CD4-positive, alpha-beta T cell treated with Interleukin-15 for 1 hour (primary cell): Measurements from ENCODE around the gene MAPK10.
A peak's percentile ranks its signal among the peaks of the same experiment; 100 is the strongest.

Experiments used
- DNase-seq: peaks from one replicate; pipeline ENCODE4 v3.0.0-alpha.2; 2020

MAPK10 gene

DNA sequence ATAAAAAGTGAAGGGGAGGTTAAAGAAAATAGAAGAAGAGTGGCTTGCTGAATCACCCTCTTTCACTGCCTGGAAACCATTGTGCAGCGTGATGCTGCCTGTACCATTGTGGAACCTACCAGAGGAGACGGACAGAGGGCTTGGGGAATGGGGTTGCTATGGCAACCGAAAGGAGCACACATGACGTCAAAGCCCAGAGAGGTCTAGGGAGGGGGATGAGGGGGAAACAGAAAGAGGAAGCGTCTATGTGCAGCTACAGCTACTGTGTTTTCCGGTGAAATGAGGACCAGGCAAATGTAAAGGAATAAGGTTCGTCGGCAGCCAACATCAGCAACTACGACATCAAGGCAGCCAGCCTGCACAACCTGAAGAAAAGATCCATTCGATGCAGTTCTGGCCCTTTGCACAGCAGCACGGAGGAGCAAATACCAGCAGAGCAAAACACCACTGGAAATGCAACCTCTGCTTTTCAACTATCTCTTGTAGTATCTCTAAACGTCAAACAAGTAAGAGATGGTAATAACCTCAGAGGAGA, at the start of gene MAPK10:
MAPK10 (minus strand) TSS at position 110 of the 535 bp plus-strand sequence.
- DNase-seq, result peak; percentile 91

DNA sequence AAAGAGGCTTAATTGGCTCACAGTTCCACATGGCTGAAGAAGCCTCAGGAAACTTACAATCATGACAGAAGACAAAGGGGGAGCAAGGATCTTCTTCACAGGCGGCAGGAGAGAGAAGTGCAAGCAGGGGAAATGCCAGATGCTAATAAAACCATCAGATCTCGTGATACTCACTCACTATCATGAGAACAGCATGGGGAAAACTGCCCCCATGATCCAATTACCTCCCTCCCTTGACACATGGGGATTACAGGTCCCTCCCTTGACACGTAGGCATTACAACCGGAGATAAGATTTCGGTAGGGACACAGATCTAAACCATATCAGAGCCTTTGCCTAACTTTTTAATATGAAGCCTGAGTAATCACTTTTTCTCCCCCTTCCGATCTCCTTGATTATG, 43.7 kb upstream of the MAPK10 start:
- DNase-seq, result no peak

DNA sequence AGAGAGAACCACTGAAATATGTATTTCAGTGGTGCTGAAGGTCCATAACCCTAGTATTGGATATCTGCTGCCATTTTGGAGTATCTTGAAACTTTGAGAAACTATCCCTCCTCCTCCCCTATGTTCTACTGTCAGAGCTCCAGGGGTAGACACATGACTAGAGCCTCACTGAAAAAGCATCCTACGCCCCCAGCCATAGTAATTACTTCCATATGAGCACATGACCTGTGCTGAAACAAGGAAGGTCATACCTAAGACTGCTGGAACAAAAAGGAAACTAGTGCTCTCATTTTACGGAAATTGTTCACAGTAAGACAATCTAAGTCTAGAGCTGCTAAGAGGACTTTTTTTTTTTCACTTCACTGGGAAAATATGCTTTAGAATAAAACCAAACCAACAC, 42.0 kb upstream of the MAPK10 start:
- DNase-seq, result no peak

DNA sequence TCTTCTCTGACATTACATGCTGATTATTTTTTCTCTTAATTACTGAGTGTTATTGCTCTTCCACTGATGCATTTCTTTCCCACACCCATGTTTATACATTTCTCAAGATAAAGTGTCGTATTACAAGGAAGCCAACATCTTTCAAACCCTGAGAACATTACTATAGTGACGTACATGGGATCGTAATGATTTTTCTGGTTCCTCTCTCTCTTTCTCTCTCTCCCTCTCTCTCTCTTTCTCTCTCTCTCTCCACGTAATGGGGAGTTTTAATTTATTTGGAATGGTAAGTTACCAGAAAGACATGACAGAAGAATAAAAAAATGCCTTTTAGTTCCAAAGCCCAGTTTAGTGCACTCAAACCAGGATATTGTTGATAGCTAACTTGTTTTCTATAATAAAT, 40.4 kb upstream of the MAPK10 start:
- DNase-seq, result no peak

DNA sequence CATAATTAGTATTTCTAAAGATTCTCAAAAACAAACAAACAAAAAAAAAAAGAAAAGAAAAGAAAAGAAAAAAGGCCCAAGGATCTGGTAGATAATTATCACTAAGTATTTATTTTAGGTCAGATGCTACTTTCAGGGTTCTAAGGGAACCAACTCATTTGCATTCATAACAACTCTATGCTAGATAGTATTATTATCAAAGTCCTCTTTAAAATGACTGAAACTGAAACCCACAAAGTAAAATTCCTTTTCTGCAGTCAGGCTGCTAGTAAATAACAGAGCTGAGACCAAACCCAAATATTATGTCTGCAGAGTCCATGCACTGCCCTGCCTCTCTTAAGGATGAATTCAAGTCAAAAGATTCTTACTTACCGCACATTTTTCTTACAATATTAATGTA, 38.3 kb upstream of the MAPK10 start:
- no peak for DNase-seq

DNA sequence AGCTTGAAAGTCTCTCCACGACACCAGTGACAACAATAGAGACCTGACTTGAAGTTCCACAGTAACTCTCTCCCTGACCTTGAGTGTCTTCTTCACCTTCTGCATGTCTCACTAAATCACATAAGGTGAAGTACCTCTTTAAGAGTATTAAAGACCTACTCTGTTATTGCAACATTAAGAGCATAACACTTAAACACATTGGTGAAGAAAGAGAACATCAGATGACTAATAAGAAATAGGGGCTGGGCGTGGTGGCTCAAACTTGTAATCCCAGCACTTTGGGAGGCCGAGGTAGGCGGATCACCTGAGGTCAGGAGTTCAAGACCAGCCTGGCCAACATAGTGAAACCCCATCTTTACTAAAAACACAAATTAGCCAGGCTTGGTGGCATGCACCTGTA, 33.9 kb upstream of the MAPK10 start:
- no peak for DNase-seq

DNA sequence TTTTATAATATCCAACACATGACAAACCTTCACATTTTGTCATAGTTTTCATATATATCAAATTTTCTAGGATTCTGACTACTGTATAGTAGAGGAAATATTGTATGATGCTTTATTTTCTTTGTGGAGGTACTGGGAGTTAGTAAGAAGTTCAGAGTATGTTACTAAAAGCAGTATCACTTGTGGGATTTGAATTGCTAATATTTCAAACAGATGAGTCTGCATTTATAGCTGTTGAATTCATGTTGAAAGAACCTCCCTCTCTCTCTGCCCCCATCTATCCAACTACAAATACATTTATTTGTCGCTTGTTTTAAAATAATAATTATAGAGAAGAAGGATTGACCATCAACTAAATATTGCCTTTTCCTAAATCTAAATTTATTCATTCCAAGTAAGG, 29.8 kb upstream of the MAPK10 start:
- DNase-seq, result no peak

DNA sequence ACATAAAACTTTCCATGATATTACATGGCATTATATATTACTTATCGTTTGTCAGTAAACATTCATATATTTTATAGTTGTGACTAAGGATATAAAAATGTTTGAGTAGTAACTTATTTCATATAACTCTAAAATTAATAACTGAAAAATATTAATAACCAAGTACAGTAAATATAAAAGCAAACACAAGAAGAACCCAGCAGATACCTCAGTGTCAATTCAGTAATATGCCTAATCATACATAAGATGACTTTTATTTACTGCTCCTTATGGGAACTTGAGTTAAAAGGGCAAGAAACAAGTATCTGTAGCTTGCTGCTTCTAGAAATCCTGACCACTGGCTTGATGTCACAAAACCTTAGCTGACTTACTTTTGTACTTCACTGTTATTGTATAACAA, 28.4 kb upstream of the MAPK10 start:
- DNase-seq, result no peak

DNA sequence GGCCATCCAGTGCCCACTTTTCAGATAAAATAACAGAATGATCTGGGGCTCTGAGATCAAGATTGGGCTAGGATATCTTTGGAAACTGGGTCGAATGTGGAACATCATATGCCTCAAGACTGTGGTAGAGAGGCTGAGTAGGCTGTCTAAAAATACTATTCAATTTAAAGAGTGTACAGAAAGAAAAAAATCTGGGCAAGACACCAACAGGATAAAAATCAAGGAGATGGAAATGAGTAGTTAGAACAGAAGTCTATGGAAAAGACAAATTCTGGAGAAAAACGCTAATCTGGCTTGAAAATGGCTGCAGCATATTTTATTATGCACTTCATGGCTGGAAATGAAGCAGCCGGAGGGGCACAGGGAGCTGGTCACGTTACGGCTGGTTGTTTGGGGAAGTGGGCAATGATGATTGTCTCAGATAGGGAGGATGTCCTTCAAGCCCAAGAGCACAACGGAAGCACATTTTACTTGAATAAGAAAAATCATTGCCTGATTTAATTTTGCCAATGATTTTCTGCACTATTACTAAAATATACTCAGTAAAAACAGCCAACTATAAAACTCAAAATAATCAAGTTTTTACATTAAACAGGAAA, 27.1 kb upstream of the MAPK10 start:
- DNase-seq, result no peak

DNA sequence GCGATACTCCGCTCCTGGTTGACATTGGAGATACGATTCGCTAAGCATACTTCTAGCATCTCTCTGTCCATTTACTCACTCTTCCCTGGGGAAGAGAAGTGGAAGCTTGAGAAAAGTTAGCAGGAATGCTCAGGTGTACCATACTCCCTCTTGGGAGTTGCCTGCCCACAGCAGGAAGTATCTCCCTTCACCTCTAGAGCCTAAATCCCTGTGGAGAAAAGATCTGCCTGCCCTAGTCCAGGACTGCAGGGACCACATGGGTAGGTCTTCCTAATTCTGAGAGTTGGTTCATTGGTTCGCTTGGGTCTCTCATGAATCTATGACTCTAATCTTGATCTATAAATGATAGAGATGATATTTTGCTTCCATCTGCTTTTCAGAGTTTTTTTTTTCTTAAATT, 26.3 kb upstream of the MAPK10 start:
- no peak for DNase-seq

DNA sequence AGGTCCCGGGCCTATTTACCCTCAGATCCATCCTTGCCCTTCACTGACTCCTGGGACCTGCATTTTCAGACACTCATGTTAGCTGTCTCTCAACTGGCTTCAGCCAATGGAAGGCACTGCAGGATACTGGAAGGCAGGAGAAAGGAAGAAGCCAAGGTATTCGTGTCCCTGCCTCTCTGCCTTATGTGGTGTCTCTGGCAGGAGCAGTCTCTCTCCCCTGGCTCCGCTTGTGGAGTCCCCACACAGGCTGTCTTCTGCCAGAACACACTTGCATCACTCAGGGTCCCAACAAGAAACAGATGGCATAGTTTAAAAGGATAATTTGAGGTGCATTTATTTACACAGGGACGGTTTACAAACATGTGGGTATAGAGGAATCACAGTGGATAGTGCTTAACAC, 21.6 kb upstream of the MAPK10 start:
- DNase-seq, result no peak

DNA sequence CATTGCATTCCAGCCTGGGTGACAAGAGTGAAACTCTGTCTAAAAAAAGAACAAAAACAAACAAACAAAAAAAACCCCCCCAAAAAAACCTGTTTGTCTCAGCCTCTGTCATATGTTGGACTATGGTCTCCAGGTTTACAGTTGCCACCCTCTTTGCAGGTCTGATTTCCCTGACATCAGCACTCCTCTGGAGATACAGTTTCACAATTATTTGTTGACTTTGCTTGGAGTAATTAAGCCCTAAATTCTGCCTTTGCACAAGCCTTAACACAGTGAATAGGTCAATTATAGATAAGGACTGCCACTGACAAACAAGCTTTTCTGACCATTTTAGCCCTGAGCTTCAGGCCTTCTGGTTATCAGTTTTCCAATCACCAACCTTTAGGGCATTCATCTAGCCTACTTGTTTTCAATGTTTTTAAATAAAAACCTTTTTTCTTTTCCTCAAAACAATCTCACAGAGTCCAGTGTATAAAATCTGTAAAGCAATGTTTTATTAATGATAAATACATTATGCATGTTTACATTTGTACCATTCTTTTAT, 20.4 kb upstream of the MAPK10 start:
- no peak for DNase-seq

DNA sequence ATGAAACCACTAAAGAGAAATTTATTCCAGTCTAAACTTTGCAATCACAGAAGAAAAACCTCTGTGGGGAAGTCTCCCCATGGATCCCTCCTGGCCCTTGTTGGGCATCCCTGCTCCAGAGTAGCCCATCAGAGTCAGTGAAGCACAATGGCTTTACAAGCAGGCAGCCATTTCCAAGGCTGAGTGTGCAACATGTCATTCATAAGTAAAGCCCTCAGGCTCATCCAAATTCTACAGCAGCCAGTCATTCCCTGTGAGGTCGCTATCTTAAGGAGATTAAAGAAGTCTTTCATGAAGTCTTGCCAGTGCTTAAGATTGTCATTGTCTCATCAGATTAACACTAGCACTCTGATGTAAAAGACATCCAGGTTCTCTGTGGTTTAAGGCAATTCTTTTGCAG, 17.0 kb upstream of the MAPK10 start:
- no peak for DNase-seq

DNA sequence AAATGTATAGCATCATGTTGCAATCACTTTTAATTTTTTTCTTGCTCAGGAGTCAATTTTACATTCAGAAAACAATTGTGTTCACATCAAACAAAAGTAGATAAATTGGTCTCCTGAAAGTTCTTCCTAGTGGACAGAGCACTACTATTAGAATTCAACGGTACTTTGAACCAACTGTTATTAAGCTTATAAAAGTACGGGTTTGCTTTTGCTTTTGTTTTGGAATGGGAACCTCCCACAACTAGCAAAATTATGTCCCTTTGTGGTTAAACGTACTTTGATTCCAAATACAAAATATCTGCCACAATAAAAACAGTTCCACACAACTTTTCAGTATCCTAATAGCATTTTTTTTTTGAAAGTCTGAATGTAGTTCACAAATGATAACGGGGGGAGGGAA, 8.6 kb upstream of the MAPK10 start:
- DNase-seq, result no peak

DNA sequence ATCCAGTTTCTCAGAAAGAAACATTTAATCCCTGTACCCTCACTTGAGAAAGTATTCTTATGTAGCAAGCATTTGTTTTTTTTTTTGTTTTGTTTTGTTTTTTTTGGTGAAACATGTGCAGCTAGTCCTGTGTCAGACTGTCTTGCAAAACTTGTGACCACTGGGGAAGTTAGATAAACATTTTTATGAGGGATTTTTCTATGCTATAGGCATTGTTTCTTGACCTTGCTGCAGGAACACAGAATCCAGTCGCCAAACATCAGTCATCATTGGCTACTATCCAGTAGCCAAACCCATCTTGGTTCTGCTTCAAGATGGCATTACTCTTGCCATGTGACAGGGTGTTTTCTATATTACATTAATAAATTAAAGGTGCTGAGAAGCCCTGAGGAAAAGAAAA, 7.7 kb upstream of the MAPK10 start:
- no peak for DNase-seq

DNA sequence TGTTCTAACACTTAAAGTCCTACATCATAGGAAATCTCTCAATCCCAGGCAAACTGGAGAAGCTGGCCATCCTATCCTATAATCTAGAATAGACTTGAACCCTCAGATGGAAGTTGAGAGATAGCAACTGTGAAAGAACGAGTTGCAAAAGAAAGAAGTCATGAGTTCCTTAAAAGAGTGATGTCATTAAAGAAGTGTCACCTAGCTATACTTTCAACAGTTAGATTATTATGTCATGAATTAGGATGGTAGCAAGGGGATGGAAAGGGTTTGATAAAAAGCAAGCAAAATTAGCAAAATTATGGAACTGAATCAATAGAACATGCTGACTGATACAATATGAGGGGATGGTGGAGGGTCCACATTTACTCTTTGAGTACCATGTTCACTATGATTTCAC, 7.1 kb upstream of the MAPK10 start:
- DNase-seq, result no peak

DNA sequence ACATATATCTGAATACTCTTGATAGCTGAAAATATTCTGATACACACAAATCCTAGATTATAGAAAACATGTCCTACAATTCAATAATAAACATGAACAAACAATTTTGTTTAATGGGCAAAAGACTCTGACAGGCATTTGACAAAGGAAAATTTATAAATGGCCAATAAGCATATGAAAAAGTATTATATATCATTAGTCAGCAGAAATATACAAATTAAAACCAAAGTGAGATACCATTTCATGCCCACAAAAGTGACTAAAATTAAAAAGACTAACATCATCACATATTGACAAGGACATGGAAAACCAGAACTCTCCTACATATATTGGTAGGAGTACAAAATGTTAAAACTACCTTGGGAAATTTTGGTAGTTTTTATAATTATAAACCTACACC, 2.7 kb upstream of the MAPK10 start:
- DNase-seq, result no peak

DNA sequence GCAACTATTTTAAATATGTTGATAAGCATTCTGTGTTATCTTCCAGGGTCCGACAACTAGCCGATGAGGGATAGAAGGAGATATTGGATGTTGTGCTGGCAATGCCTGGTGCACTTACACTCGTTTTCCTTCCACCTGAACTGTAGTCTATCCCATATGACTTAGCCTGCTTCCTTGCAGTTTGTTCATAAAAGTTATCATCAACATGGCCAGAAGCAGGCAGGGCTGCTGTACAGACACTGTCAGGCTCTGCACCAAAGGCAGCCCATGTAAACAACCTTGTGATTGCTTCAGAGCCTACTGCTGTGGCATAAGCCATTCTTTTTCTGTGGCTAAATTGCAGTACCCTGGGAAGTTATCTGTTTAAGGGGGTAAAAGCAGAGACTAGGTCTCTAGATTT, 1.6 kb downstream of the MAPK10 start:
- DNase-seq, result no peak

DNA sequence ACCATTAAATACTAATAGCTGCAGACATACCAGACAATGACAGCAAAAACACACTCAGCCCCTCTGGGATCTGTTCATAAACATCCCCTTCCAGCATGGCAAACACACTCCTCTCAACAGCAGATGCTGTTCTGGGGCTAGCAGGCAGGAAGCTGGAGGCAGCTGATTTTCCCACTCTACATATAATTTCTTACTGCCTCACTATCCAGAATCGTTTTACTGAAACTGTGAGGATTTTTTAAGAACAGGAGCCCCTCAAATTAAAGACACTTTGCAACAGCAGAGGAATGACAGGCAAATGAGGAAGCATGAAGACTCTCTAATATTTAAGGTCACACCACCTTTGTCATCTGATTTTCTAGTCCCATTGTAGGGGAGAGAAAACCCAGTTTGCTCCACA, 2.2 kb downstream of the MAPK10 start:
- DNase-seq, result no peak

DNA sequence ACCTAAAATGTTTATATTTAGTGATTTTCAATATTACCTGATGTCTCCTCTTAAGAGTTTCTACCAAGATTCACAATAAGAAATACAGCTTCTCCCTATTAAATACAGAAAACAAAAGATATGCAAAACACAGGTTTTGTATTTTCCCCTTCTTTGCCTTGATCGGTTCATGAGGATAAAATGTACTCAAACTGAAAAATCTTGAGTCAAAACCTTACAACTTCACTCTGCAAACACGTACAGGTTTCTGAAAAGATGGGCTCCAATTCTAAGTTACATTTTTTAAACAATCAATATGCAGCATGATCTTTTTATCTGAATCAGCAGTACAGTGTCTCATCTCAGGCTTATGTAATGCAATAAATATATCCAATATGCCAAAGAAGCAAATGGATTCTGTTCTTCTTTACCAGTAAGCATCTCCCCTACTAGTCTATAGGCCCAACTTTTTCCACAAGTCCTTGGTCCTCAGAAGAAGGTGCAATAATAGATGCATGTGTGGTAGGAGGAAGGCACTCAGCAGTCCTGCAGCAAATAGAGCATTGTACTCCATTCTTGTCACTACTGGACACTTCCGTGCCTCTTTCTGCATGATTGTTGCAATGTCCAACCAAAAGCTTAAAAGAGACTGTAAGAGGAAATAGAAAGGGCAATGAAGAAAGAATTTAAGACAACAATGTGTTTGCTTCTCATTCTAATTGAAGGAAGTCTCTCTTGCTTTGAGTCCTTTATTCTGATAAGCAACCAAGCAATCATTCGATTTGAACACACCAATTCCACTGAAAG, 3.2 kb downstream of the MAPK10 start:
- no peak for DNase-seq

DNA sequence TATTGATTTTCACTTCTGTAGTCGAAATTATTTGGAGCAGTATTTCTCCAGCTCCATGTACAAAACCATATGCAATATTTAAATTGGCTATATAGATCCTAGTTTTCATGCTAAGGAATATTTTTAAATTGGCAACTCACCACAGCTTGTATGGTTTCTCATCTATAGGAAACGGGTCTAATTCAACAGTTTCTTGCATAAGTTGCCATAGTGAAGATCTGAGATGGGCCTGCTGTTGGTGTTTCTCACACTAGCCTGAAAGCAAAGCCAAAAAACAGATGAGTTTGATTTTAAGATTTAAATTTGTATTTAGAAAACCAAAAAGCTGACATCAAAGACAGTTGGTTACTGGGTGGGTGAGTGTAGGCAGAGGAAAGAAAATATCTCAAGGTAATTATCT, 5.5 kb downstream of the MAPK10 start:
- no peak for DNase-seq

DNA sequence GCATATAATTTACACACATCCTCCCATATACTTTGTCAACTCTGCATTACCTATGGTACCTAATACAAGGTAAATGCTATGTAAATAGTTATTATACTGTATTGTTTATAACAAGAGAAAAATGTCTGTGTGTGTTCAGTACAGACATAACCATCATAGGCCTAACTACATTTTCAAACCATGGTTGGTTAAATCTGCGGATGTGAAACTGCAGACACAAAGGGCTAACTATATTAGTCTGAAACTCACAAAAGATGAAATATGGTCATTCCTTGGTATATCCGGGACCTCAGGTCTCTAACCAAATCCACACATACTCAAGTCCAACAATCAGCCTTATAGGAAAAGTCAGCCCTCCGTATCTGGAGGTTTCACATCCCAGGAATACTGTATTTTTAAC, 13.5 kb downstream of the MAPK10 start:
- DNase-seq, result no peak

DNA sequence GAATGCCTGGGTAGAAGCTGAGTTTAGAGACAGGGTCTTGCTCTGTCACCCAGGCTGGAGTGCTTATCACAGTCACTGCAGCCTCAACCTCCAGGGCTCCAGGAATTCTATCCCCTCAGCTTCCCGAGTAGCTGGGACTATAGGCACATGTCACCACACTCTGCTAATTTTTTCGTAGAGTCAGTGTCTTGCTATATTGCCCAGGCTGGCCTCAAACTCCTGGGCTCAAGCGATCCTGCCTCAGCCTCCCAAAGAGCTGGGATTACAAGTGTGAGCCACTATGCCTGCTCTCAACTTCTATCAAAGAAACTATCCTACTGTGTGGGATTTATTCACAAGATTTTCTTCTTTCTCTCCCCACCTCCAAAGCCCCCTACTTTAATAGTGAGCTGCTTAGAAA, 15.7 kb downstream of the MAPK10 start:
- no peak for DNase-seq

DNA sequence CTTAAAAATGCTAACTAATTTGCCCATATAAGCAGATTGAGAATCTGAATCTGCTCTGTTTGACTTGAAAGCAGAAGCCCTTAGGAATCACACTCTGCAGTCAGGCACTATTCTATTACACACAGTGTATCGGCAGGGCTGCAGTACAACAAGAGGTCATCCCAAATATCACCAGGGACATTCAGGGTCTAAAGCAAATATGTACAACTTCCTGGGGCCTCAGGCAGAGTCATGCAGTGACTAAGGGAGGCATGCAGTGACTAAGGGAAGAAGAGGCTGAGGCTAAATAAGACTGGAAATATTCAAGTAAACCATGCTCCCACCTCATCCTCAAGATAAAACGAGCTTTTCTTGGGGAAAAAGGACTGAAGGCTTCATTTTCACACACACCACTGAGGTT, 20.9 kb downstream of the MAPK10 start:
- no peak for DNase-seq

DNA sequence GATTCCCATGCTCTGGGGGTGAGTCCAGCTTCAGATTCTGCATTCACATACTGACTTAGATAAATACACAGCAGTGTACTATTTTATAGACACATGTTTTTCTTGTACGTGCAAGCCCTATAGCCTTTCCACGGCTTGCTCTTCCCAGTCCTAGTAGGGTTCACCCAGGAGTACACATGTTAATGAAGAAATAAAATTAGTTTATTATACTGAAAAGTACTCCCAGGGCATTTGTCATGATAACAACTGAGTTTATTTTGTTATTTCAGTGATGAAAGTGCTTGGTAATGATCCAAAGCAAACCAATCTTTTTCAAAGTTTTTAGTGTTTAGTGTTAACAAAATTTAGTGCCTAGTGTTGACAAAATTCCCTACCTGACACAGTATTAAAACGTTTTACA, 21.3 kb downstream of the MAPK10 start:
- no peak for DNase-seq
